HG03378 (cell line): ENCODE measurements around the gene KDM7A.
"Not testable (repeated sequence)": the region's sequence is repeated elsewhere in the genome, so short reads cannot be mapped to it uniquely, and the experiment has no call there.

ENCODE experiments used
- ATAC-seq: cut with Tn5 transposase; IDR thresholded peaks from one replicate; pipeline ENCODE4 v1.9.1; 2021; ENCODE audit warnings: mild to moderate bottlenecking, moderate library complexity; ENCODE audit not compliant: unreplicated experiment

The KDM7A gene

GRCh38 chr7:140162081-140162480 lies 14.7 kb downstream of the KDM7A start:
- ATAC-seq = not testable (repeated sequence)

- ATAC-seq = no peak
Measured at GRCh38 chr7:140161047-140161446, 15.7 kb downstream of the KDM7A start.

- ATAC-seq = no peak
Measured at GRCh38 chr7:140160308-140160707, 16.5 kb downstream of the KDM7A start.

- ATAC-seq = no peak
Measured at GRCh38 chr7:140159497-140159896, 17.3 kb downstream of the KDM7A start.

- no peak for ATAC-seq
Measured at GRCh38 chr7:140156460-140157080, 20.2 kb downstream of the KDM7A start.

GRCh38 chr7:140155428-140155827 lies 21.4 kb downstream of the KDM7A start:
- ATAC-seq = no peak

GRCh38 chr7:140153666-140154161 lies 23.1 kb downstream of the KDM7A start:
- no peak for ATAC-seq

- ATAC-seq = no peak
Measured at GRCh38 chr7:140146574-140146973, 30.2 kb downstream of the KDM7A start.

- ATAC-seq = no peak
Measured at GRCh38 chr7:140145709-140146108, 31.1 kb downstream of the KDM7A start.

GRCh38 chr7:140144821-140145220 lies 32.0 kb downstream of the KDM7A start:
- no peak for ATAC-seq

- ATAC-seq = no peak
Measured at GRCh38 chr7:140143997-140144396, 32.8 kb downstream of the KDM7A start.

GRCh38 chr7:140142031-140142430 lies 34.8 kb downstream of the KDM7A start:
- no peak for ATAC-seq

GRCh38 chr7:140141256-140141655 lies 35.5 kb downstream of the KDM7A start:
- no peak for ATAC-seq

- ATAC-seq = no peak
Measured at GRCh38 chr7:140137078-140137477, 39.7 kb downstream of the KDM7A start.

- no peak for ATAC-seq
Measured at GRCh38 chr7:140136073-140136472, 40.7 kb downstream of the KDM7A start.

GRCh38 chr7:140134039-140134438 lies 42.7 kb downstream of the KDM7A start:
- no peak for ATAC-seq

- ATAC-seq = no peak
Measured at GRCh38 chr7:140127360-140128127, 49.2 kb downstream of the KDM7A start.

- ATAC-seq = no peak
Measured at GRCh38 chr7:140126435-140127034, 50.2 kb downstream of the KDM7A start.

- ATAC-seq = no peak
Measured at GRCh38 chr7:140122965-140123364, 53.8 kb downstream of the KDM7A start.

GRCh38 chr7:140121326-140121725 lies 55.5 kb downstream of the KDM7A start:
- ATAC-seq = no peak

GRCh38 chr7:140114817-140115216 lies 62.0 kb downstream of the KDM7A start:
- ATAC-seq = not testable (repeated sequence)

GRCh38 chr7:140108777-140109176 lies 68.0 kb downstream of the KDM7A start:
- not testable (repeated sequence) for ATAC-seq
